Prostate gland (tissue), 2 donors: ENCODE results near the gene AVPR2. TPM values are rescaled to one million over a fixed set of nuclear protein-coding genes. Genes with fewer than 3 reads are reported as not detected.

Source experiments
- DNase-seq: peaks from one replicate; pipeline ENCODE4 v3.0.0-alpha.2; 2019; ENCODE audit warnings: low spot score
- H3K27ac ChIP-seq, 2 donors: fragments of 200-600 bp; sonication (generic); 2 replicates each; pipeline ENCODE4 v1.5.1; 2017 to 2019
- H3K27me3 ChIP-seq: fragments of 200-600 bp; sonication (generic); replicated peaks from 2 replicates; pipeline ENCODE4 v1.5.1; 2019; ENCODE audit not compliant: insufficient read depth
- H3K36me3 ChIP-seq, 2 donors: fragments of 200-600 bp; sonication (generic); 1 replicate in 1 of 2; 2 replicates in 1 of 2; pipeline versions ENCODE4 v1.5.1 to v1.8.1; 2017 to 2019
- H3K4me1 ChIP-seq: fragments of 200-600 bp; sonication (generic); replicated peaks from 2 replicates; pipeline ENCODE4 v1.5.1; 2019
- H3K4me3 ChIP-seq, 2 donors: fragments of 200-600 bp; sonication (generic); 2 replicates each; pipeline ENCODE4 v1.5.1; 2017 to 2019
- H3K9me3 ChIP-seq: fragments of 200-600 bp; sonication (generic); 2 replicates; pipeline ENCODE4 v1.5.1; 2017
- CTCF ChIP-seq, 4 experiments: fragments of 200-600 bp in 2 of 4; fragments of 450-650 bp in 2 of 4; sonication (generic) in 2 of 4; IDR thresholded peaks; 1 replicate in 3 of 4; 2 replicates in 1 of 4; pipeline ENCODE4 v1.5.1; 2016 to 2019; ENCODE audit warnings: antibody characterized with exemption in 4 of 4, mild to moderate bottlenecking in 2 of 4, moderate library complexity in 2 of 4
- POLR2A ChIP-seq: fragments of 450-650 bp; IDR thresholded peaks from one replicate; pipeline ENCODE4 v1.6.1; 2016; ENCODE audit warnings: antibody characterized with exemption, mild to moderate bottlenecking
- POLR2AphosphoS5 ChIP-seq: sonication (generic); formaldehyde crosslinking; IDR thresholded peaks from one replicate; pipeline ENCODE4 v1.6.1; 2017; ENCODE audit warnings: antibody characterized with exemption
- WGBS: methylation state at CpG from one replicate; pipeline ENCODE4 v1.1.5; 2018; 5-methylcytosine and 5-hydroxymethylcytosine counted together
- intact Hi-C: fragments of 100-400 bp; cut with DNase I; formaldehyde crosslinking; loops from one replicate; pipeline ENCODE4 v1.14.2; 2022
- total RNA-seq, 2 donors: library from RNA; depleted of rRNA; stranded (reverse); fragments of >200 nt; gene quantifications; one replicate each; pipeline ENCODE4 v1.1.0, GENCODE V29; 2016

Gene AVPR2
- total RNA-seq, 2 donors from 2014 or later = 0.41 to 2.5 TPM

GRCh38 chrX:153900831-153901752, 3.4 kb upstream of the AVPR2 start:
- DNase-seq = no peak
- intact Hi-C loops = no loop called here

GRCh38 chrX:153901753-153902140, 2.7 kb upstream of the AVPR2 start:
- H3K4me1 ChIP-seq = no peaks in the 10 kb centered on the region
- H3K9me3 ChIP-seq = no peaks in the 10 kb centered on the region
- H3K27ac ChIP-seq = no peak overlapping the region
- intact Hi-C loops = no loop called here
- 70% methylated on average over 8 of the region's 8 CpGs for WGBS
- DNase-seq = no peak
- TF ChIP-seq POLR2A = no peak
- TF ChIP-seq POLR2AphosphoS5 = no peak
- TF ChIP-seq CTCF (IDR thresholded peaks at IDR 0.05) = no peak
- H3K36me3 ChIP-seq = no peaks in the 10 kb centered on the region
- H3K27me3 ChIP-seq = no peaks in the 10 kb centered on the region
- no peak overlapping the region for H3K4me3 ChIP-seq

More at GRCh38 chrX:153900831-153901752, 3.4 kb upstream of the AVPR2 start:
- Histone ChIP-seq H3K4me1 (no peaks in the 10 kb centered on the region), H3K4me3 (no peak overlapping the region), H3K9me3 (no peaks in the 10 kb centered on the region), H3K36me3 (no peaks in the 10 kb centered on the region), H3K27me3 (no peaks in the 10 kb centered on the region), H3K27ac (no peak overlapping the region)
- 32% methylated on average over 22 of the region's 26 CpGs for WGBS
- TF ChIP-seq CTCF (IDR thresholded peaks at IDR 0.05) (no peak), POLR2AphosphoS5 (no peak), POLR2A (no peak)

GRCh38 chrX:153902385-153902784, 2.1 kb upstream of the AVPR2 start:
- DNase-seq = no peak
- H3K27ac ChIP-seq = no peak overlapping the region
- TF ChIP-seq POLR2A (no peak), CTCF (IDR thresholded peaks at IDR 0.05) (no peak)

GRCh38 chrX:153903238-153903980, 1.1 kb upstream of the AVPR2 start:
- no peak for DNase-seq
- WGBS = 69% methylated on average over 13 of the region's 18 CpGs
- Histone ChIP-seq H3K4me3 (no peak overlapping the region), H3K27ac (no peak overlapping the region), H3K36me3 (no peaks in the 10 kb centered on the region), H3K4me1 (no peaks in the 10 kb centered on the region), H3K27me3 (no peaks in the 10 kb centered on the region), H3K9me3 (no peaks in the 10 kb centered on the region)
- intact Hi-C loops = no loop called here
- TF ChIP-seq POLR2AphosphoS5 = no peak
- no peak for TF ChIP-seq CTCF (IDR thresholded peaks at IDR 0.05)
- TF ChIP-seq POLR2A = no peak

More at GRCh38 chrX:153902385-153902784, 2.1 kb upstream of the AVPR2 start:
- no peaks in the 10 kb centered on the region for H3K9me3 ChIP-seq
- no peaks in the 10 kb centered on the region for H3K4me1 ChIP-seq
- no peaks in the 10 kb centered on the region for H3K27me3 ChIP-seq
- no peaks in the 10 kb centered on the region for H3K36me3 ChIP-seq
- 60% methylated on average over 7 of the region's 10 CpGs for WGBS
- intact Hi-C loops = no loop called here
- no peak overlapping the region for H3K4me3 ChIP-seq
